Measurements from ENCODE around the gene NUCKS1.
"Not testable (repeated sequence)": the region's sequence is repeated elsewhere in the genome, so short reads cannot be mapped to it uniquely, and the experiment has no call there.

NUCKS1 gene

DNA sequence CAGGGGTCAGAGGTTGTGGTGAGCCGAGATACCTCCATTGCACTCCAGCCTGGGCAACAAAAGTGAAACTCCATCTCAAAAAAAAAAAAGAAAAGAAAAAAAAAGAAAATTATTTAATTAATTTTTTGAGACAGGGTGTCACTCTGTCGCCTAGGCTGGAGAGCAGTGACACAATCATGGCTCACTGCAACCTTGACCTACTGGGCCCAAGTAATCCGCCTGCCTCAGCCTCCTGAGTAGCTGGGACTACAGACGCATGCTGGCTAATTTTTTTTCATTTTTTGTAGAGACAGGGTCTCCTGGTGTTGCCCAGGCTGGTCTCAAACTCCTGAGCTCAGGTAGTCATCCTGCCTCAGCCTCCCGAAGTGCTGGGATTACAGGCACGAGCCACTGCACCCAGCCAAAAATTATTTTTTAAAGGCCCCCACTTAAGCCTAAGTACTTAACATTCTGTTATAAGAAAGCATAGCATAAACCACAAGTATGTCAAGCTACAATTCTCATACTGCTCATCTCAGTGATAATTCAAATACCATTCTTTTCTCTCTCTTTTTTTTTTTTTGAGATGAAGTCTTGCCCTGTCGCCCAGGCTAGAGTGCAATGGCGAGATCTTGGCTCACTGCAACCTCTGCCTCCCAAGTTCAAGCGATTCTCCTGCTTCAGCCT is 19.9 kb downstream of the NUCKS1 start:
- Histone ChIP-seq H4K20me1 (ENCODE audit: low read depth, low read length) (peaks cover 53% of the 10 kb centered on the region), H3K9me2 (replicated peaks; ENCODE audit: insufficient read depth, low read length) (no peaks in the 10 kb centered on the region), H3K9ac (ENCODE audit: low read length) (no peak overlapping the region), H3K27ac (ENCODE audit: low read depth, low read length) (no peak overlapping the region), H3K79me2 (ENCODE audit: insufficient read depth, low read length) (peaks cover 93% of the 10 kb centered on the region), H3K4me2 (ENCODE audit: low read depth, low read length, poor library complexity, severe bottlenecking) (no peak overlapping the region), H2AFZ (ENCODE audit: low read depth, low read length, severe bottlenecking) (no peak overlapping the region), H3K27me3 (ENCODE audit: low read length) (no peaks in the 10 kb centered on the region), H3K36me3 (ENCODE audit: low read length) (peaks cover 65% of the 10 kb centered on the region), H3K4me3 (ENCODE audit: insufficient read depth, low read length, poor library complexity, severe bottlenecking) (no peak overlapping the region), H3F3A (ENCODE audit: insufficient read depth) (peaks cover 50% of the 10 kb centered on the region), H3K9me3 (ENCODE audit: insufficient read depth, low read length) (no peaks in the 10 kb centered on the region)
- TF ChIP-seq EZH2phosphoT487 (conservative IDR thresholded peaks at IDR 0.05; ENCODE audit: low read length): no peak
- TF ChIP-seq, protein P1, sequence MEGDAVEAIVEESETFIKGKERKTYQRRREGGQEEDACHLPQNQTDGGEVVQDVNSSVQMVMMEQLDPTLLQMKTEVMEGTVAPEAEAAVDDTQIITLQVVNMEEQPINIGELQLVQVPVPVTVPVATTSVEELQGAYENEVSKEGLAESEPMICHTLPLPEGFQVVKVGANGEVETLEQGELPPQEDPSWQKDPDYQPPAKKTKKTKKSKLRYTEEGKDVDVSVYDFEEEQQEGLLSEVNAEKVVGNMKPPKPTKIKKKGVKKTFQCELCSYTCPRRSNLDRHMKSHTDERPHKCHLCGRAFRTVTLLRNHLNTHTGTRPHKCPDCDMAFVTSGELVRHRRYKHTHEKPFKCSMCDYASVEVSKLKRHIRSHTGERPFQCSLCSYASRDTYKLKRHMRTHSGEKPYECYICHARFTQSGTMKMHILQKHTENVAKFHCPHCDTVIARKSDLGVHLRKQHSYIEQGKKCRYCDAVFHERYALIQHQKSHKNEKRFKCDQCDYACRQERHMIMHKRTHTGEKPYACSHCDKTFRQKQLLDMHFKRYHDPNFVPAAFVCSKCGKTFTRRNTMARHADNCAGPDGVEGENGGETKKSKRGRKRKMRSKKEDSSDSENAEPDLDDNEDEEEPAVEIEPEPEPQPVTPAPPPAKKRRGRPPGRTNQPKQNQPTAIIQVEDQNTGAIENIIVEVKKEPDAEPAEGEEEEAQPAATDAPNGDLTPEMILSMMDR (IDR thresholded peaks at IDR 0.05; ENCODE audit: insufficient read depth, low read length, poor library complexity, severe bottlenecking): no peak

- TF ChIP-seq, protein P1 (IDR thresholded peaks at IDR 0.05; ENCODE audit: insufficient read depth, low read length, poor library complexity, severe bottlenecking): no peak
- TF ChIP-seq EZH2phosphoT487 (conservative IDR thresholded peaks at IDR 0.05; ENCODE audit: low read length): no peak
- no peak overlapping the region for H3K4me3 ChIP-seq (ENCODE audit: insufficient read depth, low read length, poor library complexity, severe bottlenecking)
- no peak overlapping the region for H2AFZ ChIP-seq (ENCODE audit: low read depth, low read length, severe bottlenecking)
- no peak overlapping the region for H3K27ac ChIP-seq (ENCODE audit: low read depth, low read length)
- H3K9me3 ChIP-seq (ENCODE audit: insufficient read depth, low read length): no peaks in the 10 kb centered on the region
- no peaks in the 10 kb centered on the region for H3K9me2 ChIP-seq (replicated peaks; ENCODE audit: insufficient read depth, low read length)
- H3K79me2 ChIP-seq (ENCODE audit: insufficient read depth, low read length): peaks cover 70% of the 10 kb centered on the region
- H3K27me3 ChIP-seq (ENCODE audit: low read length): no peaks in the 10 kb centered on the region
- H3K36me3 ChIP-seq (ENCODE audit: low read length): peaks cover 69% of the 10 kb centered on the region
- H3K9ac ChIP-seq (ENCODE audit: low read length): no peak overlapping the region
- peaks cover 37% of the 10 kb centered on the region for H4K20me1 ChIP-seq (ENCODE audit: low read depth, low read length)
- H3K4me2 ChIP-seq (ENCODE audit: low read depth, low read length, poor library complexity, severe bottlenecking): no peak overlapping the region
- H3F3A ChIP-seq (ENCODE audit: insufficient read depth): peaks cover 37% of the 10 kb centered on the region
These were observed 23.3 kb downstream of the NUCKS1 start for GRCh38 chr1:205726619-205727125.

- H3K4me3 ChIP-seq (ENCODE audit: insufficient read depth, low read length, poor library complexity, severe bottlenecking): no peak overlapping the region
- peaks cover 70% of the 10 kb centered on the region for H3K36me3 ChIP-seq (ENCODE audit: low read length)
- H3K27ac ChIP-seq (ENCODE audit: low read depth, low read length): no peak overlapping the region
- H3K9me3 ChIP-seq (ENCODE audit: insufficient read depth, low read length): no peaks in the 10 kb centered on the region
- H3K9me2 ChIP-seq (replicated peaks; ENCODE audit: insufficient read depth, low read length): no peaks in the 10 kb centered on the region
- H3F3A ChIP-seq (ENCODE audit: insufficient read depth): peaks cover 31% of the 10 kb centered on the region
- H4K20me1 ChIP-seq (ENCODE audit: low read depth, low read length): peaks cover 30% of the 10 kb centered on the region
- peaks cover 58% of the 10 kb centered on the region for H3K79me2 ChIP-seq (ENCODE audit: insufficient read depth, low read length)
- H2AFZ ChIP-seq (ENCODE audit: low read depth, low read length, severe bottlenecking): no peak overlapping the region
- no peak overlapping the region for H3K4me2 ChIP-seq (ENCODE audit: low read depth, low read length, poor library complexity, severe bottlenecking)
- no peak overlapping the region for H3K9ac ChIP-seq (ENCODE audit: low read length)
- TF ChIP-seq, protein P1 (IDR thresholded peaks at IDR 0.05; ENCODE audit: insufficient read depth, low read length, poor library complexity, severe bottlenecking): no peak
- no peak for TF ChIP-seq EZH2phosphoT487 (conservative IDR thresholded peaks at IDR 0.05; ENCODE audit: low read length)
- H3K27me3 ChIP-seq (ENCODE audit: low read length): no peaks in the 10 kb centered on the region
These were observed 24.5 kb downstream of the NUCKS1 start for GRCh38 chr1:205725514-205725913.

DNA sequence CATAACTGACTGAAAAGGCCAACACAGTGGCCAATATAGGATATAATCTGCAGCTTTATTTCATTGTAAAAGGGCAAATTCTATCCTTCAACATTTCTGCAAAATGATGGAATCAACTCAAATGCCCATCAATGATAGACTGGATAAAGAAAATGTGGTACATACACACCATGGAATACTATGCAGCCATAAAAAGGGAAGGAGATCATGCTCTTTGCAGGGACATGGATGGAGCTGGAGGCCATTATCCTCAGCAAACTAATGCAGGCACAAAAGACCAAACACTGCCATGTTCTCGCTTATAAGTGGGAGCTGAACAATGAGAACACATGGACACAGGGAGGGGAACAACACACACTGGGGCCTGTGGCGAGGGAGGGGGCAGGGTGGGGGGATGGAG is 29.2 kb downstream of the NUCKS1 start:
- H3K79me2 ChIP-seq (ENCODE audit: insufficient read depth, low read length): peaks cover 17% of the 10 kb centered on the region; the same call in 1 of the 2 replicates
- H3F3A ChIP-seq (ENCODE audit: insufficient read depth): peaks cover 26% of the 10 kb centered on the region
- not testable (repeated sequence) for H3K4me2 ChIP-seq (ENCODE audit: low read depth, low read length, poor library complexity, severe bottlenecking); H3K4me3 ChIP-seq (ENCODE audit: insufficient read depth, low read length, poor library complexity, severe bottlenecking); H3K9ac ChIP-seq (ENCODE audit: low read length); H4K20me1 ChIP-seq (ENCODE audit: low read depth, low read length); H3K27me3 ChIP-seq (ENCODE audit: low read length); H3K9me3 ChIP-seq (ENCODE audit: insufficient read depth, low read length); H3K9me2 ChIP-seq (replicated peaks; ENCODE audit: insufficient read depth, low read length); H3K27ac ChIP-seq (ENCODE audit: low read depth, low read length); H2AFZ ChIP-seq (ENCODE audit: low read depth, low read length, severe bottlenecking)
- peaks cover 80% of the 10 kb centered on the region for H3K36me3 ChIP-seq (ENCODE audit: low read length)
